Spinal cord (tissue), 10 donors: ENCODE results near the gene PKHD1. TPM values are rescaled to one million over a fixed set of nuclear protein-coding genes. Genes with fewer than 3 reads are reported as not detected.

Source experiments
- DNase-seq, 6 donors: peaks; one replicate each; pipeline versions ENCODE4 v3.0.0 to v3.0.0-alpha.2; 2013 to 2015; ENCODE audit warnings: low spot score in 6 of 6, low read depth in 4 of 6
- H3K27ac ChIP-seq: one replicate; pipeline ENCODE4 v1.5.1; 2013; ENCODE audit warnings: low read depth, low read length, control low read depth
- H3K27me3 ChIP-seq: one replicate; pipeline ENCODE4 v1.6.1; 2013; ENCODE audit warnings: low read length; ENCODE audit not compliant: control insufficient read depth, insufficient read depth
- H3K36me3 ChIP-seq: one replicate; pipeline ENCODE4 v1.6.1; 2013; ENCODE audit warnings: low read length; ENCODE audit not compliant: control insufficient read depth, insufficient read depth
- H3K4me1 ChIP-seq: one replicate; pipeline ENCODE4 v1.6.1; 2013; ENCODE audit warnings: low read length; ENCODE audit not compliant: control insufficient read depth, insufficient read depth
- H3K4me3 ChIP-seq: one replicate; pipeline ENCODE4 v1.5.1; 2013; ENCODE audit warnings: low read depth, low read length, control low read depth
- H3K9me3 ChIP-seq: one replicate; pipeline ENCODE4 v1.6.1; 2013; ENCODE audit warnings: low read length; ENCODE audit not compliant: control insufficient read depth, insufficient read depth
- WGBS: methylation state at CpG from one replicate; pipeline ENCODE4 v1.1.5; 2013; ENCODE audit warnings: missing lambda C conversion rate; ENCODE audit not compliant: insufficient coverage; 5-methylcytosine and 5-hydroxymethylcytosine counted together
- polyA plus RNA-seq, 2 donors: library from polyadenylated mRNA; unstranded; fragments of 120-200 nt; gene quantifications; one replicate each; pipeline ENCODE4 v1.2.1, GENCODE V29; 2013; ENCODE audit not compliant: insufficient read length in 2 of 2
- total RNA-seq, 2 donors: library from RNA; depleted of rRNA in 1 of 2; stranded (reverse); fragments of 120-200 nt in 1 of 2; fragments of >200 nt in 1 of 2; gene quantifications; one replicate each; pipeline versions ENCODE4 v1.2.3 to v1.2.4, GENCODE V29; 2013 to 2014
- donor health status: healthy.

PKHD1 gene
- total and polyA plus RNA-seq, 4 donors: 0.10 to 0.20 (median 0.13) TPM

DNA sequence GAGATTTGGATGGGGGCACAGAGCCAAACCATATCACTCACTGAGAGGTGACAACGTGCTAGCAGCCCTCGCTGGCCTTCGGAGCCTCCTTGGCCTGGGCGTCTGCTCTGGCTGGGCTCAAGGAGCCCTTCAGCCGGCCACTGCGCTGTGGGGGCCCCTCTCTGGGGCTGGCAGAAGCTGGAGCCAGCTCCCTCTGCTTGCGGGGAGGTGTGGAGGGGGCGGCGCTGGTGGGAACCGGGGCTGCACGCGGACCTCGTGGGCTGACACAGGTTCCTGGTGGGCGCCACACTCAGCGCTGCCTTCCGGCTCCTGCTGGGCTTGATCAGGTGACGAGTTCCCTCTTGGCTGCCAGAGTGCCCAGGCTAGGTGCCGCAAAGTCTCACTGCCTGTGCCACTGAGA lies 489.2 kb downstream of the PKHD1 start:
- no peak overlapping the region for H3K4me3 ChIP-seq
- H3K9me3 ChIP-seq: no peaks in the 10 kb centered on the region

DNA sequence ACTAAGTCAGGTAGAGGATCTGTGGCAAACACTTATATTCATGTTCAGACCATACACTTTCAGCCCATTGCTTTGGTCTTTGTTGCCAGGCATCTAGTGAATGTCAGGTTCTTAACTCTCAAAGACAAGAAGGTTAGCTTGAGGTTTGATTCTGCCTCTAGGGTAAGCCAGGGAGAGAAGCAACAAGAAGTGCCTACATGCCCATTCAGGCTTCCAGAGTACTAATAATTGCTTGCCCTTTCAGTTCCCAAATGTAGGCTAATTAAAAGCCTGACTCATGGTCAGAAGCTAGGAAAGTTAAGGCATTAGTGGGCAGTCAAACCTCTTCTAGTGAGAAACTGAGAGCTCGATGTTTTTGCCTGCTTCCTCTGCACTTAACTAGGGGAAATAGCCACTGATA lies 492.4 kb downstream of the PKHD1 start:
- Histone ChIP-seq H3K36me3 (no peaks in the 10 kb centered on the region), H3K4me1 (no peaks in the 10 kb centered on the region), H3K27me3 (no peaks in the 10 kb centered on the region), H3K27ac (no peak overlapping the region), H3K9me3 (no peaks in the 10 kb centered on the region), H3K4me3 (no peak overlapping the region)
- WGBS: no CpG with 5 or more reads among the region's 1 CpG
- no peak for DNase-seq

More for the DNA sequence above, 489.2 kb downstream of the PKHD1 start:
- H3K27ac ChIP-seq: no peak overlapping the region
- WGBS: 94% methylated on average over 18 of the region's 18 CpGs
- DNase-seq: no peak
- H3K4me1 ChIP-seq: no peaks in the 10 kb centered on the region
- H3K36me3 ChIP-seq: no peaks in the 10 kb centered on the region
- no peaks in the 10 kb centered on the region for H3K27me3 ChIP-seq

DNA sequence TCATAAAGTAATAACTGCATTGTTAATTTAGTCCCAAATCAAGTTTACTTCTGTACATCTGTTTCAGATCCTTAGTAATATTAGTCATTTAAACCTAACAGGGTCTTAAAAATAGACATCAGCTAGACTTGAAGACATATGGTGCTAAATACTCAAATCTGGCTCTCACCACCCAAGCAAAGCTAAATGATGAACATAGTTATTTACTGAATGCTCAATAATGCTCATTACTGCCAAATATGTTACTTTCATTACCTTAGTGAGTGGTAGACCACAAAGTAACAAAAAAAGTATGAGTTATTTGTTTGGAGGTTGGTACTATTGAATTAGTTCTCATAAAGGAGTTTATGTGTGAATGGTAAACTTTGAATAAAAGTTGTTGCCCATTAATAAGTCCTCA lies 502.1 kb downstream of the PKHD1 start:
- H3K9me3 ChIP-seq: no peaks in the 10 kb centered on the region
- no peaks in the 10 kb centered on the region for H3K27me3 ChIP-seq
- DNase-seq: no peak
- H3K36me3 ChIP-seq: no peaks in the 10 kb centered on the region
- no peak overlapping the region for H3K27ac ChIP-seq
- H3K4me1 ChIP-seq: no peaks in the 10 kb centered on the region
- no peak overlapping the region for H3K4me3 ChIP-seq

DNA sequence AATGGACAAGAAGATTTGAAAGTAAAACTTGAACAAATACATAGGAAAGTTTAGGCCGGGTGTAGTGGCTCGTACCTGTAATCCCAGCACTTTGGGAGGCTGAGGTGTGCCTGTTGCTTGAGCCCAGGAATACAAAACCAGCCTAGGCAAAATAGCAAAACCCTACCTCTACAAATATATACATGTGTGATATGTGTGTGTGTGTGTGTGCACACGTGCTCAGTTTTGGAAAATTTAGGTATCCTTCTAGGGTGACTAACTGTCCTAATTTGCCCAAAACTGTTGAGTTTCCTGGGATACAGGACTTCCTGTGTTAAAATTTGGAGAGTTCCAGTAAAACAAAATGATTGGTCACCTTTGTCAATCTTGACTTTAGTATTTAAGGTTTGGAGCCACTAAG lies 503.2 kb downstream of the PKHD1 start:
- 100% methylated on average over 1 of the region's 3 CpGs for WGBS
- no peaks in the 10 kb centered on the region for H3K9me3 ChIP-seq
- H3K36me3 ChIP-seq: no peaks in the 10 kb centered on the region

DNA sequence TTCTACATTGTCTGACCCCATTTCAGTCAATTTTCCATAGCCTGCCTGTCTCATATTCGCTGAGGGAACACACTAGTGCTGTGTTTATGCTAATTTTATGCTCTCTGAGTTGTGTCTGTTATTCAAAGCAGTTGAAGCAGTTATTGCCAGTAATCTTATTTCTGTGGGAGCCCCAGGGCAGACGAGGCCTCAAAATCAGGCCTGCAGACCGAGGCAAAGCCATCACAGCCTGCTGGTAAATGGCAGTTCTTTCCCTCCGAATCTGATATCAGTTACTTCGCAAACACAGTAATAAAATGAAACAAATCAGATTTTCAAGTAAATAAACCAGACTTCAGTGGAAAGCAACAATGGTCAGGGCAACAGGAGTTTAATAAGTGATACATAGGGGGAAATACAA lies 508.4 kb downstream of the PKHD1 start:
- Histone ChIP-seq H3K4me3 (no peak overlapping the region), H3K27ac (no peak overlapping the region), H3K9me3 (no peaks in the 10 kb centered on the region), H3K4me1 (no peaks in the 10 kb centered on the region), H3K27me3 (no peaks in the 10 kb centered on the region), H3K36me3 (no peaks in the 10 kb centered on the region)
- WGBS: no CpG with 5 or more reads among the region's 5 CpGs
- peak in 5 of 6 donors; percentile 6 to 90 (median 19) for DNase-seq

More for the DNA sequence above, 503.2 kb downstream of the PKHD1 start:
- DNase-seq: no peak
- no peaks in the 10 kb centered on the region for H3K27me3 ChIP-seq
- H3K27ac ChIP-seq: no peak overlapping the region
- no peak overlapping the region for H3K4me3 ChIP-seq
- H3K4me1 ChIP-seq: no peaks in the 10 kb centered on the region

DNA sequence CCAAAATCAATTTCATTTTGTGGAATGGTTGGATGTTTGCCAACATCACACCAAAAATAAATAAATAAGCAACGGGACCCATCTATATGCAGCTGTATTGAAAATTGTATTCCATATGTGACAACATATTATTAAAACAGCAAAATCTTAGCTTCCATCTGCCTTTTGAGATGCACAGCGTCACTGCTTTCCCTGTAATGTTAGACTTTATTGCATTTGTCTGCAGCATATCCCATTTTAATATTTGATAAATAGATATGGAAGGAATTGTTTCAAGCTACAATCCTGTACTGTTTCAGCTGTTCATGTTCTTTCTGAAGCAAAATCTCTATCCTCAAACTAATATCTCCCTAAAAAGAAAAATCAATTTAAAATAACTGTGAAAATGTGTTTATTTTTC lies 509.1 kb downstream of the PKHD1 start:
- no CpG with 5 or more reads among the region's 2 CpGs for WGBS
- H3K4me1 ChIP-seq: no peaks in the 10 kb centered on the region
- no peaks in the 10 kb centered on the region for H3K27me3 ChIP-seq
- H3K36me3 ChIP-seq: no peaks in the 10 kb centered on the region
- H3K9me3 ChIP-seq: no peaks in the 10 kb centered on the region
- peak in 1 of 6 donors; percentile 43 for DNase-seq
- H3K27ac ChIP-seq: no peak overlapping the region
- H3K4me3 ChIP-seq: no peak overlapping the region

DNA sequence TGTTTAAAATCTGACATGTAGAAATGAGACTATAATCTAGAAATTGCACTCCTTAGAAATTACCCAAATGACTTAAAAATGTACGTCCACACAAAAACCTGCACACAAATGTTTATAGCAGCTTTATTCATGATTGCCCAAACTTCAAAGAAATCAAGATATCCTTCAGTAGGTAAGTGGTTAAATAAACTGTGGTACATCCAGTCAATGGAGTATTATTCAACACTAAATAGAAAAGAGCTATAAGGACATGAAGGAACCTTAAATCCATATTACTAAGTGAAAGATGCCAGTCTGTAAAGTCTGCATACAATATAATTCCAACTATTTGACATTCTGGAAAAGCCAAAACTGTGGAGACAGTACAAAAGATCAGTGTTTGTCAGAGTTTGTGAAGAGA lies 513.4 kb downstream of the PKHD1 start:
- WGBS: no CpG with 5 or more reads among the region's 1 CpG
- Histone ChIP-seq H3K36me3 (no peaks in the 10 kb centered on the region), H3K27ac (no peak overlapping the region)

DNA sequence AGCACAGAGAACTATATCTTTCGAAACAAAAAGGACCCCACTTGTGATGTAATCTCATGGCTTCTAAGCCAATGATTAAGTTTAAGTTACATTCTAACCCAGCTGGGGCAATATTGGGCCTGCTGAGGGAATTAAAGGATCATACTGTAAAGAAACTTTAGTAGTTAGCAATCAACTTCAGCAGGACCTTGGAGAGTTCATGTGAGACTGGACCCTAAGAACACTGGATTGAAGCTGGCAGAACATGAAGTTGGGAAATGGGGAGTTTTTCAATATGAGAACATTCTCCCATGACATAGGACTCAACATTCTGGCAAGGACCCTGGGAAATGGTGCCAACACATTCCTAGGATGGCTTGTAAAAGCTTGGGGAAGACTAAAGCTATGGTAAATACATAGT lies 516.2 kb downstream of the PKHD1 start:
- WGBS: no CpG with 5 or more reads among the region's 1 CpG
- Histone ChIP-seq H3K36me3 (no peaks in the 10 kb centered on the region), H3K27ac (no peak overlapping the region), H3K9me3 (no peaks in the 10 kb centered on the region), H3K4me3 (no peak overlapping the region), H3K27me3 (no peaks in the 10 kb centered on the region), H3K4me1 (no peaks in the 10 kb centered on the region)
- DNase-seq: no peak

More for the DNA sequence above, 513.4 kb downstream of the PKHD1 start:
- no peak overlapping the region for H3K4me3 ChIP-seq
- H3K4me1 ChIP-seq: no peaks in the 10 kb centered on the region
- no peaks in the 10 kb centered on the region for H3K9me3 ChIP-seq
- H3K27me3 ChIP-seq: no peaks in the 10 kb centered on the region
- DNase-seq: no peak

DNA sequence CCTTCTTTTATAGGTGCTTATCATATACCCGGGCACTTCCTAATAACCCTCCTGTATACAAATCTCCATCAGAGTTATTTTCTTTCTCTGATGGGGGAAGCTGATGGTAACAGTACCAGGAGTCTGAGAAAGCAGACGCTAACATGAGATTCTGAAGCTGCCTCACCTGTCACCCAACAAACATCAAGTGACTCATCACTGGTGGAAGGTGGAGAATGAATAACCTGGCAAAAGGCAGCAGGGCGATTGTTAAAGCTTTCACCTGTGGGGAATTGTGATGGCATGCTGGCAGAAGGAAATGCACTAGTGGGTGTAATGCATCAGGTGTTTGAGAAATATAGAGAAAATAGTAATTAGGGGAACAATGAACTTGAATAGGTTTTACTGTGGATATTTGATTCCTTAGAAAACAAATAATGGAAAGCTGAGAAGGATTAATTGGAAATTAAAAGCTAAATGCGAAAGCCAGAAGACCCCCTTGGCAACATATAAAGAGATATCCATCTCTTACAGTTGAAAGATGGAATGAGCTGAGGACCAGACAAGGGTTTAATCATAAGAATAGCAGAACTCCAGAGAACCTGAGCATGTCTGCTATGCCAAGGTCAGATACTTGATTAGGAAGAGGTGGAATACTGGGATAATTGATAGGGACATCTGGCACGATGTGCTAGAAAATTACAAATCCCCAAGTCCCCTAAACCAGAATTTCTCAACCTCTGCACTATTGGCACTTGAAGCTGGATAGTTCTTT lies 517.1 kb downstream of the PKHD1 start:
- no peak overlapping the region for H3K27ac ChIP-seq
- no peaks in the 10 kb centered on the region for H3K9me3 ChIP-seq
- 92% methylated on average over 1 of the region's 5 CpGs for WGBS
- no peaks in the 10 kb centered on the region for H3K4me1 ChIP-seq
- DNase-seq: no peak
- H3K27me3 ChIP-seq: no peaks in the 10 kb centered on the region
- H3K4me3 ChIP-seq: no peak overlapping the region
- H3K36me3 ChIP-seq: no peaks in the 10 kb centered on the region

DNA sequence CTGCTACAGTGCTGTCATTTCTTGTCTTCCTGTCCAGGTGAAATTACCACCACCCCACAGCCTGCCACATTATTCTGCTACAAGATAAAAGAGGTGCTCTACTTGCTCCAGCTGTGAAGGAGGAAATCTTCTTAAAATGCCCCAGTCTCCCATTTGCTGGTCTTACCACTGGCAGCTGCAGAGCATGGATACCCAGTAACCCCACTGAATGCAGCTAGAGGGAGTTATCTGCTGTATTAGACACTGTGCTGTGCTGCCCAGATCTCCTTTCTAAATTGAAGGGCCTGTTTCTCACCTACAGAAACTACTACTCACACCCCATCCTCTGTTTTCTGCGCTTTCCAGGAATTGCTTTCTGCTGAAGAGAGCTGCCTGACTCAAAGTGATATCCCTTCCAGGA lies 517.8 kb downstream of the PKHD1 start:
- DNase-seq: no peak
- 100% methylated on average over 1 of the region's 1 CpG for WGBS

More for the DNA sequence above, 517.8 kb downstream of the PKHD1 start:
- Histone ChIP-seq H3K36me3 (no peaks in the 10 kb centered on the region), H3K4me1 (no peaks in the 10 kb centered on the region), H3K27me3 (no peaks in the 10 kb centered on the region), H3K27ac (no peak overlapping the region), H3K4me3 (no peak overlapping the region), H3K9me3 (no peaks in the 10 kb centered on the region)
